Ramos (cell line): ENCODE results near the gene SPG11.
"Not testable (repeated sequence)": the region's sequence is repeated elsewhere in the genome, so short reads cannot be mapped to it uniquely, and the experiment has no call there.

Source experiments
- in situ Hi-C: fragments of 300-500 bp; cut with MboI; formaldehyde crosslinking; loops from one replicate; pipeline ENCODE4 v1.14.3; 2022; ENCODE audit warnings: low sequenced_read_pairs; ENCODE audit not compliant: unreplicated experiment

The SPG11 gene, protein sequence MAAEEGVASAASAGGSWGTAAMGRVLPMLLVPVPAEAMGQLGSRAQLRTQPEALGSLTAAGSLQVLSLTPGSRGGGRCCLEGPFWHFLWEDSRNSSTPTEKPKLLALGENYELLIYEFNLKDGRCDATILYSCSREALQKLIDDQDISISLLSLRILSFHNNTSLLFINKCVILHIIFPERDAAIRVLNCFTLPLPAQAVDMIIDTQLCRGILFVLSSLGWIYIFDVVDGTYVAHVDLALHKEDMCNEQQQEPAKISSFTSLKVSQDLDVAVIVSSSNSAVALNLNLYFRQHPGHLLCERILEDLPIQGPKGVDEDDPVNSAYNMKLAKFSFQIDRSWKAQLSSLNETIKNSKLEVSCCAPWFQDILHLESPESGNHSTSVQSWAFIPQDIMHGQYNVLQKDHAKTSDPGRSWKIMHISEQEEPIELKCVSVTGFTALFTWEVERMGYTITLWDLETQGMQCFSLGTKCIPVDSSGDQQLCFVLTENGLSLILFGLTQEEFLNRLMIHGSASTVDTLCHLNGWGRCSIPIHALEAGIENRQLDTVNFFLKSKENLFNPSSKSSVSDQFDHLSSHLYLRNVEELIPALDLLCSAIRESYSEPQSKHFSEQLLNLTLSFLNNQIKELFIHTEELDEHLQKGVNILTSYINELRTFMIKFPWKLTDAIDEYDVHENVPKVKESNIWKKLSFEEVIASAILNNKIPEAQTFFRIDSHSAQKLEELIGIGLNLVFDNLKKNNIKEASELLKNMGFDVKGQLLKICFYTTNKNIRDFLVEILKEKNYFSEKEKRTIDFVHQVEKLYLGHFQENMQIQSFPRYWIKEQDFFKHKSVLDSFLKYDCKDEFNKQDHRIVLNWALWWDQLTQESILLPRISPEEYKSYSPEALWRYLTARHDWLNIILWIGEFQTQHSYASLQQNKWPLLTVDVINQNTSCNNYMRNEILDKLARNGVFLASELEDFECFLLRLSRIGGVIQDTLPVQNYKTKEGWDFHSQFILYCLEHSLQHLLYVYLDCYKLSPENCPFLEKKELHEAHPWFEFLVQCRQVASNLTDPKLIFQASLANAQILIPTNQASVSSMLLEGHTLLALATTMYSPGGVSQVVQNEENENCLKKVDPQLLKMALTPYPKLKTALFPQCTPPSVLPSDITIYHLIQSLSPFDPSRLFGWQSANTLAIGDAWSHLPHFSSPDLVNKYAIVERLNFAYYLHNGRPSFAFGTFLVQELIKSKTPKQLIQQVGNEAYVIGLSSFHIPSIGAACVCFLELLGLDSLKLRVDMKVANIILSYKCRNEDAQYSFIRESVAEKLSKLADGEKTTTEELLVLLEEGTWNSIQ (N-terminal part only)

DNA sequence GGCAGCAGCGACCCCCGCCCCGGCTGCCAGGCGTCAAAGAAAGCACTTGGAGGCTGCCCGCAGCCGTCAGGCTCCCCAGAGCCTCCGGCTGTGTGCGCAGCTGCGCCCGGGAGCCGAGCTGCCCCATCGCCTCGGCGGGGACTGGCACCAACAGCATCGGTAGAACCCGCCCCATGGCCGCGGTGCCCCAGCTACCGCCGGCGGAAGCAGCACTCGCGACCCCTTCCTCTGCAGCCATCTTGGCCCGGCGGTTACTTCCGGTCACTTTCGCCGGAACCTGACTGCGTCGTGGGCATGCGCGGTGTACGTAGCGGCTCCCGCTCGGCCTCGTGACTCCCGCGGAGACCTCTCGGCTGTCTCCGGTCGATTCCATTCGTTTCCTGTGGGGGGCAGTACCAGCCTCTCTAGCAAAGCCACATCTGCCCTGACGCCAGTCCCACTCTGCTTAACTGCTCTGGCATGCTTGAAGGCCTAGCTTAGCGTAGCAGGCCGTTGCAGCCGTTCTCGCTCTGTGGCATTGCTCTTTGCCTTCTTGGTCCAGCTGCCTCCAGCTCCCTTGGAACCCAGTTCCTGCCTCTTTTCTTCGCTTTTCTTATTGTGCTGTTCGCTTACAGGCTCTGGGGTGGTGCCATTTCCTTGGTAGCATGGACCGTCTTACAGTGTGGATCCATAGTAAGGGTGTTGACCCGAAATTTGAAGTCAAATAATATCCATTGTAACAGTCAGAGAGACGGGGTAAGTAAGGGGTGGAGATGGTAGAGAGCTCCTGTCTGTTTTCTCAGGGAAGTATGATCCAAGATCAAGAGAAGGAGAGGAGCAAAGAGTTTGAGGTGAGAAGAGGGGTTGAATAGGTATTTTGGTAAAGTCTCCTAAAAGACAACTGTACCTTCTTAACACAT is at the start of gene SPG11:
Gene SPG11 (minus strand): TSS at position 253 of the 899 bp plus-strand sequence. CDS start 15 bp downstream, at position 238.
- in situ Hi-C loops = no loop called here

DNA sequence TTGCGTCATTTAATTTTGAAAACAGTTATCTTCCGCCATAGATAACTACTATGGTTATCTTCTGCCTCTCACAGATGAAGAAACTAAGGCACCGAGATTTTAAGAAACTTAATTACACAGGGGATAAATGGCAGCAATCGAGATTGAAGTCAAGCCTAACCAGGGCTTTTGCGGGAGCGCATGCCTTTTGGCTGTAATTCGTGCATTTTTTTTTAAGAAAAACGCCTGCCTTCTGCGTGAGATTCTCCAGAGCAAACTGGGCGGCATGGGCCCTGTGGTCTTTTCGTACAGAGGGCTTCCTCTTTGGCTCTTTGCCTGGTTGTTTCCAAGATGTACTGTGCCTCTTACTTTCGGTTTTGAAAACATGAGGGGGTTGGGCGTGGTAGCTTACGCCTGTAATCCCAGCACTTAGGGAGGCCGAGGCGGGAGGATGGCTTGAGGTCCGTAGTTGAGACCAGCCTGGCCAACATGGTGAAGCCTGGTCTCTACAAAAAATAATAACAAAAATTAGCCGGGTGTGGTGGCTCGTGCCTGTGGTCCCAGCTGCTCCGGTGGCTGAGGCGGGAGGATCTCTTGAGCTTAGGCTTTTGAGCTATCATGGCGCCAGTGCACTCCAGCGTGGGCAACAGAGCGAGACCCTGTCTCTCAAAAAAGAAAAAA is 49.0 kb upstream of the SPG11 start:
- in situ Hi-C loops = loop anchor here (25.0 kb wide), 2 partner anchors 850 to 925 kb away; partner anchors contain the start of genes ELL3 and SERF2

DNA sequence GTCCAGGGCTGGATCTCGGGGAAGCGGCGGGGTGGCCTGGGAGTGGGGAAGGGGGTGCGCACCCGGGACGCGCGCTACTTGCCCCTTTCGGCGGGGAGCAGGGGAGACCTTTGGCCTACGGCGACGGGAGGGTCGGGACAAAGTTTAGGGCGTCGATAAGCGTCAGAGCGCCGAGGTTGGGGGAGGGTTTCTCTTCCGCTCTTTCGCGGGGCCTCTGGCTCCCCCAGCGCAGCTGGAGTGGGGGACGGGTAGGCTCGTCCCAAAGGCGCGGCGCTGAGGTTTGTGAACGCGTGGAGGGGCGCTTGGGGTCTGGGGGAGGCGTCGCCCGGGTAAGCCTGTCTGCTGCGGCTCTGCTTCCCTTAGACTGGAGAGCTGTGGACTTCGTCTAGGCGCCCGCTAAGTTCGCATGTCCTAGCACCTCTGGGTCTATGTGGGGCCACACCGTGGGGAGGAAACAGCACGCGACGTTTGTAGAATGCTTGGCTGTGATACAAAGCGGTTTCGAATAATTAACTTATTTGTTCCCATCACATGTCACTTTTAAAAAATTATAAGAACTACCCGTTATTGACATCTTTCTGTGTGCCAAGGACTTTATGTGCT is 48.4 kb upstream of the SPG11 start:
- in situ Hi-C loops = loop anchor here (25.0 kb wide), 2 partner anchors 850 to 925 kb away; partner anchors contain the start of genes ELL3 and SERF2

DNA sequence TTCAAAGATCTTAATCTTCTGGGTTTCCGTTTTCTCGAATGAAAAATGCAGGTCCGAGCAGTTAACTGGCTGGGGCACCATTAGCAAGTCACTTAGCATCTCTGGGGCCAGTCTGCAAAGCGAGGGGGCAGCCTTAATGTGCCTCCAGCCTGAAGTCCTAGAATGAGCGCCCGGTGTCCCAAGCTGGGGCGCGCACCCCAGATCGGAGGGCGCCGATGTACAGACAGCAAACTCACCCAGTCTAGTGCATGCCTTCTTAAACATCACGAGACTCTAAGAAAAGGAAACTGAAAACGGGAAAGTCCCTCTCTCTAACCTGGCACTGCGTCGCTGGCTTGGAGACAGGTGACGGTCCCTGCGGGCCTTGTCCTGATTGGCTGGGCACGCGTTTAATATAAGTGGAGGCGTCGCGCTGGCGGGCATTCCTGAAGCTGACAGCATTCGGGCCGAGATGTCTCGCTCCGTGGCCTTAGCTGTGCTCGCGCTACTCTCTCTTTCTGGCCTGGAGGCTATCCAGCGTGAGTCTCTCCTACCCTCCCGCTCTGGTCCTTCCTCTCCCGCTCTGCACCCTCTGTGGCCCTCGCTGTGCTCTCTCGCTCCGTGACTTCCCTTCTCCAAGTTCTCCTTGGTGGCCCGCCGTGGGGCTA is 47.8 kb upstream of the SPG11 start, which contains the start of the genes B2M and PATL2:
Gene B2M (plus strand): TSS at position 422 of the 647 bp plus-strand sequence. CDS start 30 bp downstream, at position 452.
Gene PATL2 (minus strand): TSS at position 228 of the 647 bp plus-strand sequence. CDS start 34,833 bp downstream, outside the sequence.
- in situ Hi-C loops = loop anchor here (25.0 kb wide), 2 partner anchors 851 to 924 kb away; partner anchors contain the start of genes ELL3 and SERF2

DNA sequence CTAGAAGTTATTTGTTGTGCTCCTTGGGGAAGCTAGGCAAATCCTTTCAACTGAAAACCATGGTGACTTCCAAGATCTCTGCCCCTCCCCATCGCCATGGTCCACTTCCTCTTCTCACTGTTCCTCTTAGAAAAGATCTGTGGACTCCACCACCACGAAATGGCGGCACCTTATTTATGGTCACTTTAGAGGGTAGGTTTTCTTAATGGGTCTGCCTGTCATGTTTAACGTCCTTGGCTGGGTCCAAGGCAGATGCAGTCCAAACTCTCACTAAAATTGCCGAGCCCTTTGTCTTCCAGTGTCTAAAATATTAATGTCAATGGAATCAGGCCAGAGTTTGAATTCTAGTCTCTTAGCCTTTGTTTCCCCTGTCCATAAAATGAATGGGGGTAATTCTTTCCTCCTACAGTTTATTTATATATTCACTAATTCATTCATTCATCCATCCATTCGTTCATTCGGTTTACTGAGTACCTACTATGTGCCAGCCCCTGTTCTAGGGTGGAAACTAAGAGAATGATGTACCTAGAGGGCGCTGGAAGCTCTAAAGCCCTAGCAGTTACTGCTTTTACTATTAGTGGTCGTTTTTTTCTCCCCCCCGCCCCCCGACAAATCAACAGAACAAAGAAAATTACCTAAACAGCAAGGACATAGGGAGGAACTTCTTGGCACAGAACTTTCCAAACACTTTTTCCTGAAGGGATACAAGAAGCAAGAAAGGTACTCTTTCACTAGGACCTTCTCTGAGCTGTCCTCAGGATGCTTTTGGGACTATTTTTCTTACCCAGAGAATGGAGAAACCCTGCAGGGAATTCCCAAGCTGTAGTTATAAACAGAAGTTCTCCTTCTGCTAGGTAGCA is 47.0 kb upstream of the SPG11 start:
- in situ Hi-C loops = loop anchor here (25.0 kb wide), 2 partner anchors 852 to 923 kb away; partner anchors contain the start of genes ELL3 and SERF2

DNA sequence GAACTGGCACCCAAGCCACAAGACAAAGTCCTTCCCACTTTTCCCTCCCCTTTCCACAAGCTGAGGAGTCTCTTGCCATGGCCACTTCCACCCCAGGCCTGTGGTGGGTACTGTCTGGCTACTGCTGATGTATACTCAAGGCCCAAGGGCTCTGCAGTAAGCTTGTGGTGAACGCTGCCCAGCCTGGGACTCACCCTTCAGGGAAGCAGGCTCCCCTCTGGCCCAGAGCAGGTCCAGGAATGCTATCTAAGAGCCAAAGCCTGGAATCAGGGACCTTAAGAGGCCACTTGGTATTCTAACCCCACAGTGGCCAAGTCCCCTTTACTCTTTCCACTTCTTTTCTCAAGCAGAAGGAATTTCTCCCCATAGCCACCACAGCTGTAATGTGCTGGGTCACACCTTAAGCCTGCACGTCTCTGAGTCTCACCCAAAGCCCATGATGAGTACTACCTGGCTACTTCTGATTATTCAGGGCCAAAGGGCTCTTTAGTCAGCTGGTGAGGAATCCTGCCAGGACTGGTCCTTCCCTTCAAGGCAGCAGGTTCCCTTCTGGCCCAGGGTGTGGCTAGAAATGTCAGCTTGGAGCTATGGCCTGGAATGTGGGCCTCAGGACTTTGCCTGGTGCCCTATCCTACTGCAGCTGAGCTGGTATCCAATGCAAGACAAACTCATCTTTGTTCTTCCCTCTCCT is 43.6 kb upstream of the SPG11 start:
- in situ Hi-C loops = loop anchor here (5.0 to 25.0 kb wide), 3 partner anchors 40 to 920 kb away; partner anchors contain the start of genes ELL3 and SERF2

DNA sequence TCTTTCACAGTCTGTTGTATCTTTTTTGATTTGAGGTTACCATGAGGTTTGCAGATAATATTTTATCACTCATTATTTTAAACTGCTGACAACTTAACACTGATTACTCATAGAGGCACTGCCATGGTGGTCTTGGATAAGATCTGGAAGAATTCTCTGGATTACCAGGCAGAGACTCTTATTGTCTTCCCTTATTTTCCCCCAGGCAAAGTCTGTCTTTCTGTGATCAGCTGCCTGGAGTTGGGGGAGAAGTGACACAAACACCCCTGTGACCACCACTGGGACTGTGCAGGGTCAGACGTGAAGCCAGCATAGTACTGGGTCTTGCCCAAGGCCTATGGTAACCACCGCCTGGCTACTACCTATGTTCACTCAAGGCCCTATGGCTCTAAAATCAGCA is 42.9 kb upstream of the SPG11 start:
- in situ Hi-C loops = loop anchor here (5.0 to 25.0 kb wide), 3 partner anchors 39 to 919 kb away; partner anchors contain the start of genes ELL3 and SERF2

DNA sequence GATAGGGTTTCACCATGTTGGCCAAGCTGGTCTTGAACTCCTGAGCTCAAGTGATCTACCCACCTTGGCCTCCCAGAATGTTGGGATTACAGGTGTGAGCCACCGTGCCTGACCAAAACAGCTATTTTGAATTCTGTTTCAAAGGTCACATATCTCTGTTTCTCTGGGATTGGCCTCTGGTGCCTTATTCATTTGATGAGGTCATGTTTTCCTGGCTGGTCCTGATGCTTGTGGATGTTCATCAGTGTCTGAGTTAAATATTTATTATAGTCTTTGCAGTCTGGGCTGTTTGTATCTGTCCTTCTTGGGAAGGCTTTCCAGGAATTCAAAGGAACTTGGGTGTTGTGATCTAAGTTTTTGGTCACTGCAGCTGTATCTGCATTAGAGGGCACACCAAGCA is 42.5 kb upstream of the SPG11 start:
- in situ Hi-C loops = loop anchor here (5.0 to 25.0 kb wide), 3 partner anchors 39 to 919 kb away; partner anchors contain the start of genes ELL3 and SERF2

DNA sequence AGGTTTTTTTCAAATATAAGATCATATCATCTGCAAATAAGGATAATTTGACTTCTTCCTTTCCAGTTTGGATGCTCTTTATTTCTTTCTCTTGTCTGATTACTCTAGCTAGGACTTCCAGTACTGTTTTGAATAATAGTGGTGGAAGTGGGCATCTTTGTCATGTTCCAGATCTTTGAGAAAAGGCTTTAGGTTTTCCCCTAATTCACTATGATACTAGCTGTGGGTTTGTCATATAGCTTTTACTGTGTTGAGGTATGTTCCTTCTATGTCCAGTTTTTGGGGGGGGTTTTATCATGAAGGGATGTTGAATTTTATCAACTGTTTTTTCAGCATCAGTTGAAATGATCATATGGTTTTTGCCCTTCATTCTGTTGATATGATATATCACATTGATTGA is 37.2 kb upstream of the SPG11 start:
- in situ Hi-C loops = loop anchor here (25.0 kb wide), 2 partner anchors 862 to 913 kb away; partner anchors contain the start of genes ELL3 and SERF2

DNA sequence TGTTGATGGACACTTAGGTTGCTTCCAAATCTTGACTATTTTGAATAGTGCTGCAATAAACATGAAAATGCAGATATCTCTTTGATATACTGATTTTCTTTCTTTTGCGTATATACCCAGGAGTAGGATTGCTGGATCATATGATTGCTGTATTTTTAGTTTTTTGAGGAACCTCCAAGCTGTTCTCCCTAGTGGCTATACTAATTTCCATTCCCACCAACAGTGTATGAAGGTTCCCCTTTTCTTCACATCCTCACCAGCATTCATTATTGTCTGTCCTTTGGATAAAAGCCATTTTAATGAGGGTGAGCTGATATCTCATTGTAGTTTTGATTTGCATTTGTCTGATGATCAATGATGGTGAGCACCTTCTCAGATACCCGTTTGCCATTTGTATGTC is 35.2 kb upstream of the SPG11 start:
- in situ Hi-C loops = no loop called here

DNA sequence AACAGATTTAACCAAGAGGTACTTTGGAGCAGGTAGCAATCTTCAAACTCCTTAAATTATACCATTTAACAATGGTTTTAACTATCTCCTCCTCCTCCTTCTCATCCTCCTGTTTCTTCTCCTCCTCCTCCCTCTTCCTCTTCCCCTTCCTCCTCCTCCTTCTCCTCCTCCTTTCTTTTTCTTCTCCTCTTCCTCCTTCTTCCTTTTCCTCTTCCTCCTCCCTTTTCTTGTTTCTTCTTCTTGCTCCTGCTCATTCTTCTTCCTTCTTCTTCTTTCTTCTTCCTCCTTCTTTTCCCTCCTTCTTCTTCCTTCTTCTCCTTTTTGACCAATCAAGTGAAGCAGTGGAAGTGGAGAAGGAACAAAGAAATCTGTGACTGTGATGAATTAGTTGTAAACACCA is 33.6 kb upstream of the SPG11 start:
- in situ Hi-C loops = no loop called here

DNA sequence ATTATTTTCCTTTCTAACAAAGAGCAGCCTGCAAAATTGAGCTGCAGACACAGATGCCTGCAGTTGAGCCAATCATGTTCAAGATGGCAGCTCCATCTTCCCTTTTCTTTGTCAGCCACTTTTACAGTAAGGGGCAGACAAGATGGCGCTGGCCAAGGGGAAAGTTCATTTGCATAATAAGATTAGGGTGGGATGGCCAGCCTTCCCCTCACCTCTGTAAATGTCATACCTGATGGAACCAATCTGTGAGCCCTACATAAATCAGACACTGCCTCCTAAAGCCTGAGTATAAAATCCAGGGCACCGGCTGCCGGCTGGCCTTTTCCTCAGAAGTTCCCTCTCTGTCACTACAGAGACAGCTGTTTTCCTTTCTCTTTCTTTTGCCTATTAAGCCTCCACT is 31.8 kb upstream of the SPG11 start:
- in situ Hi-C loops = no loop called here

DNA sequence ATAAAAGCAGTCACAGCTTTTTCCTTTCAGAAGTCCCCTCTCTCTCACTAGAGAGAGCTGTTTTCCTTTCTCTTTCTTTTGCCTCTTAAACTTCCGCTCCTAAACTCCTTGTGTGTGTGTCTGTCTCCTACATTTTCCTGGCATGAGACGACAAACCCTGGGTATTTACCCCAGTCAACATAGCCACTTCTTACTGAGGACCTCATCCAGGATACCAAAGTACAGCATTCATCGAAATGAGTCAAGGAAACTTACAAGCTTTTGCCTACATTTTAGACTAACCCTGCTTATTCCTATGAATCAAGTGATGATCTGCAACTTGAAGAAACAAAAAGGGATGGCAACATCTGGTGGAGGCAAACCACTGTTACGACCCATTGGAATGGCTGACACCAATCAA is 31.0 kb upstream of the SPG11 start:
- in situ Hi-C loops = no loop called here

DNA sequence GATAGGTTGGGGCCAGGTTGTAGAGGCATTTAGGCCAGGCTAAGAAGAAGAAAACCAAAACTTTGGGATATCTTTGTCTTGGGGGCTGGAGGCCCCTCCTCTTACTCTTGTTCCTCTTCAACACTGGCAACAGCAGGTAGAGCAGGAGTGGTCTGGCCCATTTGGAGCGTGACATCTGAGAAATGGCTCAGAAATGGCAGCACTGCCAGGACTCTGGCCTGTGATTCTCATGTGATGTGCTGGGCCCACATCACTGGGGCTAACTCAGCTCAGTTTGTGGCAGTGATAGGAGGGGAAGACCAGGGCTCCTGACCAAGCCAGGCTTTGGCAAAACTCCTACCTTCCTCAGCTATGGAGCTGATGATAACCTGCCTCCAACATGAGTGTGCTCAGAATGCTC is 29.2 kb upstream of the SPG11 start:
- in situ Hi-C loops = no loop called here

DNA sequence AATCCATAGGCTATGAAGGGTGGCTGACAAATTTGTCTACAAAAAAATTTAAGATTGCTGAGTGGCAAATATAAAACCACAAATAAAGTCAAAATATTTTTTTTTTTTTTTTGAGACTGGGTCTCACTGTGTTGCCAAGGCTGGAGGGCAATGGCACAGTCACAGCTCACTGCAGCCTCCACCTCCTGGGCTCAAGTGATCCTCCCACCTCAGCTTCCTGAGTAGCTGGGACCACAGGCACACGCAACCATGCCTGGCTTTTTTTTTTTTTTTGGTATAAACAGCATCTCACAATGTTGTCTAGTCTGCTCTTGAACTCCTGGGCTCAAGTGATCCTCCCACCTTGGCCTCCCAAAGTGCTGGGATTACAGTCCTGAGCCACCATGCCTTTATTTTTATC is 26.8 kb upstream of the SPG11 start:
- in situ Hi-C loops = not testable (repeated sequence)
